Measurements from ENCODE around the gene MGRN1.

GRCh38 chr16:4654011-4654963, 29.7 kb downstream of the MGRN1 start:
- TF ChIP-seq CTCF (IDR thresholded peaks at IDR 0.05; ENCODE audit: insufficient read depth, low read depth, low read length) (no peak), EZH2 (IDR thresholded peaks at IDR 0.05; ENCODE audit: insufficient read depth, low read length) (no peak)

Data from astrocyte (in vitro differentiated cells and primary cell).